T-helper 22 cell (primary cell): ENCODE results near the gene CLPTM1.
A peak's percentile ranks its signal among the peaks of the same experiment; 100 is the strongest.
"Not testable (repeated sequence)": the region's sequence is repeated elsewhere in the genome, so short reads cannot be mapped to it uniquely, and the experiment has no call there.

Source experiments
- DNase-seq: peaks from one replicate; pipeline ENCODE4 v3.0.0-alpha.2; 2020; ENCODE audit warnings: low read depth

The CLPTM1 gene

DNA sequence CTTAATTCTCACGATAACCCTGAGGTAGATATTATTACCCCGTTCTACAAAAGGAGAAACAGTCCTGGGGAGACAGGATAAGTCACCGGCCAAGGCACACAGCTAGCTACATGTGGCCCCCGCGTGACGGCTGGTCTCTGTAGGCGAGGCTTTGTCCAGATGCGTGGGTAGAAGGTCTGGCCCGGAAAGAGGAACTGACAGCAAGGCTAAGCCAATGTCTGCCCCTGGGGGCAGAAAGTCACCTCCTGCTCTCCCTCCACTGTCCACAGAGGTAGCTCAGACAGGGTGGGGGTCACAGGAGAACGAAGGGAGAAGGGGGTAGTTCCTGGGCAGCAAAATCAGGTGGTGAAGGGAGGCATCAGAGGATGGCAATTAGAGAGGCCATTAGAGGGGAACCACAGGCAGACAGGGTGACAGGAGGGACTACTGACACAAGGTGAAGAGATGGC, 11.4 kb upstream of the CLPTM1 start:
- no peak for DNase-seq

DNA sequence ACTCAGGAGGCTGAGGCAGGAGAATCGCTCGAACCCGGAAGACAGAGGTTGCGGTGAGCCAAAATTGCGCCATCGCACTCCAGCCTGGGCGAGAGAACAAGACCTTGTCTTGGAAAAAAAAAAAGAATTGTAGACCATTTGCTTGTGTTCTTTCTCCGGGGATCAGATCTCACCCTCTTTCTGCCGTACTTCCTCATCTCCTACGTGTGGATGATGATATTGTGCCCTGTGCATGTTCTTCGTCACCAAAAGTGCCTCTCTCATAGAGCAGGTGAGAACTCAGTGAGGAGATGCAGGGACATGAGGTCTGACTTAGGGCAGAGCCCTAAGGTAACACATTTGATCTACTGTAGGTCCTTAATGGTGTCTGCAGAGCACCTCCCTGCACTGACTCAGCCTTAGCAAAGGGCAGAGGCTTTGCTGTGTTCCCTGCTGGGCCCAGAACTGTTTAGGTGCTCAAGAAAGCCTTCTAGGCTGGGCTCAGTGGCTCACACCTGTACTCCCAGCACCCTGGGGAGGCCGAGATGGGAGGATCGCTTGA, 8.1 kb upstream of the CLPTM1 start:
- no peak for DNase-seq

DNA sequence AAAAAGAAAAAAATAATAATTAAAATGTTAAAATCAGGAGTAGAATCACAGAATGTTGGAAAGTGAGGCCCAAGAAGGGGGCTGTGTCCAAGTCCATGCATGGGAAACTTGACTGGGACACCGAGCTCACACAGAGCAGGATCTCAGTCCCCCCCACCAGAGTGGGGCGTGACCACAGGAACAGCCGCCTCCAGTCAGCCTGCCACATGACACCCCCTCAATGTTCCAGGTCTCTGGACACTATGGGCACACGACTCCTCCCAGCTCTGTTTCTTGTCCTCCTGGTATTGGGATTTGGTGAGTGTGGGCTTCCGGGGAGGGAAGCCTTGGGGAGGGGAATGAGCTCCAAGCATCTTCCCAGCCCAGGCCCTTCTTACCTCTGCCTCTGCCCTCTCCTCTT, 6.9 kb upstream of the CLPTM1 start:
- no peak for DNase-seq

DNA sequence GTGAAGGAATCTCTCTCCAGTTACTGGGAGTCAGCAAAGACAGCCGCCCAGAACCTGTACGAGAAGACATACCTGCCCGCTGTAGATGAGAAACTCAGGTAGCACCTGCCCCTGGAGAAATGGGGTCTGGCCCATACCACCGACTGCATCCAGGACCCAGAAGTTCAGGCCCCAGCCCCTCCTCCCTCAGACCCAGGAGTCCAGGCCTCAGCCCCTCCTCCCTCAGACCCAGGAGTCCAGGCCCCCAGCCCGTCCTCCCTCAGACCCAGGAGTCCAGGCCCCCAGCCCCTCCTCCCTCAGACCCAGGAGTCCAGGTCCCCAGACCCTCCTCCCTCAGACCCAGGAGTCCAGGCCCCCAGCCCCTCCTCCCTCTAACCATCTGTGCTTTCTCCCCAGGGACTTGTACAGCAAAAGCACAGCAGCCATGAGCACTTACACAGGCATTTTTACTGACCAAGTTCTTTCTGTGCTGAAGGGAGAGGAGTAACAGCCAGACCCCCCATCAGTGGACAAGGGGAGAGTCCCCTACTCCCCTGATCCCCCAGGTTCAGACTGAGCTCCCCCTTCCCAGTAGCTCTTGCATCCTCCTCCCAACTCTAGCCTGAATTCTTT, 6.3 kb upstream of the CLPTM1 start:
- no peak for DNase-seq

DNA sequence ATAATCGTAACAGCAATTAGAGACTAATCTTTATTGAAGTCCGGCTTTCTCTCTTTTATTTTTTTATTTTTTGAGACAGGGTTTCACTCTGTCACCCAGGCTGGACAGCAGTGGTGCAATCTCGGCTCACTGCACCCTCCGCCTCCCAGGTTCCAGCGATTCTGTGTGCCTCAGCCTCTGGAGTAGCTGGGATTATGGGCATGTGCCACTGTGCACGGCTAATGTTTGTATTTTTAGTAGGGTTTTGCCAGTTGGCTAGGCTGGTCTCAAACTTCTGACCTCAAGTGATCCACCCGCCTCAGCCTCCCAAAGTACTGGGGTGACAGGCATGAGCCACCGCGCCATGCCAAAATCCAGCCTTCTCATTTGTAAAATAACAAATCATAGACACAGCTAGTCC, 5.6 kb upstream of the CLPTM1 start:
- no peak for DNase-seq

DNA sequence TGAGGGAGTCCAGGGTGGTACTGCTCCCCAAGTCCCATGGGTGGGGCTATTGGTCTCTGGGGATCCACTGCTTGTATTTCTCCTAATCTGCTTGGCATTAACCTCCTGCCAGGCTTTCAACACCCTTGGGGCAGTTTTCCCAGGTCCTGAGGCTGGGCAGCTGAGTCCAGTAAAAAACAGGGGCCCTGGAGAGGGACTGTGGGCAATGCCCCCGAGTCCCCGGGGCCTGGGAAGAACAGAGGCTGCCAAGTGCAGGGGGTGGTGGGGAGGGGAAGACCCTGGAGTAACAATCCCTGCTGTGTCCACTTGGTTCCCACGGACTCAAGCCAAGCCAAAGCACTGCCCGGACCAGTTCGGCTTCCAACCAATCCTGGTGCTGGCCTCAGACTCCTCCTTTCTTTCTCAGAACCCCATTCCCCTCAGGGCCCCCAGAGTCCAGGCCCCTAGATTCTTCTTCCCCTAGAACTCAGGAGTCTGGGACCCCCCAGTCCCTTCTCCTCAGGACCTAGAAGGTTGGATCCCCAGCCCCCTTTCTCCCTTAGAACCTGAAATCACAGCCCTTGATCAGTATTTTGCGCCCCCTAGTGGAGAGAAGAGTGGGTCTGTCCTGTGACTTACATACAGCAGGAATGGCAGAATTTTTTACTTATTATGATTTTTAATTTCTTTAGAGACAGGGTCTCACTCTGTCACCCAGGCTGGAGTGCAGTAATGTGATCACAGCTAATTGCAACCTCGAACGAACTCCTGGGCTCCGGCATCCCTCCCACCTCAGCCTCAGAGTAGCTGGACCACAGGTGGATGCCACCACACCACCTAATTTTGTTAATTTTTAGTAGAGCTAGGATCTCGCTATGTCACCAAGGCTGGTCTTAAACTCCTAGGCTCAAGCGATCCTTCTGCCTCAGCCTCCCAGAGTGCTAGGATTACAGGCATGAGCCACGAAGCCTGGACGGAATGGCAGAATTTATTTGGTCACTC, 3.7 kb upstream of the CLPTM1 start:
- peak; percentile 41 for DNase-seq

DNA sequence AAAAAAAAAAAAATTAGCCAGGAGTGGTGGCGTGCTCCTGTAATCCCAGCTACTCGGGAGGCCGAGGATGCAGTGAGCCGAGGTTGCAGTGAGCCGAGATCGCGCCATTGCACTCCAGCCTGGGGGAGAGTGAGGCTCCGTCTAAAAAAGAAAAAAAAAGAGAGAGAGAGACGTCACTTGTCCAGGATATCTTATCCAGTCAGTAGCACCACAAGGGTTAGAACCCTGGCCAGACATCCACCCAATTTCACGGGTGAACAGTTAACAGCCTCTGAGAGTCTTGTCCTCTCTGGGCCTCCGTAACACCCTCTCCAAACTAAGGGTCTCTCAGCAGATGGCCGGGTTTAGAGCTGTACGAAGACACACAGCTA, 917 bp upstream of the CLPTM1 start:
- DNase-seq, result no peak

DNA sequence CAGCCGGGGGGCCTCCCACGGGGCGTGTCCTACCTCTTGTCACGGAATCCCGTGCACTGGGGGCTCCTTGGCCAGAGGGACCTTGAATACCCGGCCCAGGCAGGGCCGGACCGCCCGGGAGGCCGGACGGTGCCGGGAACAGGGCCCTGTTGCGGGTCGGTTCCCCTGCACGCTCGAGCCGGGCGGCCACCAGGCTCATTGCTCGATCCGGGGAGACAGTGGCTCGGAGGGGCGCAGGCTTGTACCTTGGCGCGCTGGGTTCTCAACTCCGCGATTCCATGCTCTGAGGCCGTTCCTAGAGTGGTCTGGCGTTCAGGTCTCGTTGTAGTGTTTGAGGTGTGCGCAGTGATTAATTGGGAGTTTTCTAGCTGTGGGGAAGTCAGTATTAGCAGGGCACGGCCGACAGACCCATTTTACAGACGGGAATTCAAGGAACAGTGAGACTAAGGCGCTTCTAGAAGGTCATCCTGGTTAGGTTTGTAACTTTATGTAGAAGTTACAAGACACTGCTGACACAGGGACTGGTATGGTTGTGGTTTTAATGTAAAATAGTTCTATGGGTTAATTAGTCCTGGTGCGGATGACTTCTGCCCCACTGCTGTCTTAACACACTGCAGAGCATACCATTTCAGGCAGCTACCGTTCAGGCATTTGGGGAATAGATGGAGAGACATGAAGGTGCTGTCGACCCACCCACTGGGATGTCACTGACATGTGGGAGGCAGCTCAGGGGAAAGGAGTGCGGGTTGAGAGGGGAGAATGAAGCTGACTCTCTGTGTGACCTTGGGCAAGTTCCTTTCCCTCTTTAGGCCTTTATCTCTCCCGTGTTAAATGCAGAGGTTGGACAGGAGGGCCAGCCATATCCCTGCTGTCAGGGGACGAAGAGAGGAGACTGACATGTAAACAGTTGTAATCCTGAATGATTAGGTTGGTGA, 592 bp downstream of the CLPTM1 start:
- DNase-seq, result no peak

DNA sequence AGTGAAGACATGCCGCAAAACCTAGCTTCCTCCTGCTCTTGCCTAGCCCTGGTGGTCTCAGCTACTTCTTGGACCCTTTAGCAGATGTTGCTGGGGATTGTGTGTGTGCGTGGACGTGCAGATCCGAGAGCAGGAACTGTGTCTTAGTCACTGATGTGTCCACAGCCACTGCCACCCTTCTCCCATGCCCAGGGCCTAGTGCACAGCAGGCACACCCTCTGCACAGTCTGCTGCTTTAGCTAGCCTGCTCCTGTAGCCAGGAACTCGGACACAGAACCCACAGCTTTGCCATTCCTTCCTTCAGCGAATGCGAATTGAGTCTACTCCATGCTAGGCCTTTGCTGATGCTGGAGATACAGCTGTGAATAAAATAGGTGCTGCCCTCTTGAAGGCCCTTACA, 2.3 kb downstream of the CLPTM1 start:
- no peak for DNase-seq

DNA sequence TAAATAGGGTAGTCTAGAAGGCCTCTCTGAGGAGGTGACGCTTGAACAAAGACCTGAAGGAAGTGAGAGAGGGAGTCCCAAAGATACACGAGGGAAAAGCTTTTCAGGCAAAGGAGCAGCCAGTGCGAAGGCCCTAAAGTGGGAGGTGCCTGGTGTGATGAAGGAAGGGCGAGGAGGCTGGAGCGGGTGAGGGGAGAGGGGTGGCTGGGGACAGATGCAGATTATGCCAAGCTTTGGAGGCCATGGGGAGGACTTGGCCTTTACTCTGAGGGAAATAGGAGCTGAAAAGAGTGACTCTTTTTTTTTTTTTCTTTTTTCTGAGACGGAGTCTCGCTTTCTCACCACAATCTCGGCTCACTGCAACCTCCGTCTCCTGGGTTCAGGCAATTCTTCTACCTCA, 2.9 kb downstream of the CLPTM1 start:
- no peak for DNase-seq

DNA sequence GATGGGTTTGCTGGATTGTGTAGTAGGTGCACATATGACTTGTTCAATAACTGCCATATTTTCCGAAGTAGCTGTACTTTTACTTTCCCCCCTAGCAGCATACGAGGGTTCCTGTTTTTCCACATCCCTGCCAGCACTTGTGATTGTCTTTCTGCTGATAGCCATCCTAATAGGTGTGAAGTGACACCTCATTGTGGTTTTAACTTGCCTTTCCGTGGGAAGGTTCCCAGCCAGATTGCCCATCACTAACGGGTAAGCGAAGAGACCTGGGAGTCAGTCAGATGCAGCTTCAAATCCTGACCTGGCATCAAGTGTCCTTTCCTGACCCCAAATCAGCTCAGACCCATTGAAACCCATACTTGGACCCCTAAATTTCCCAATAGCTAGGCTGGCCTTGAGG, 4.5 kb downstream of the CLPTM1 start:
- DNase-seq, result no peak

DNA sequence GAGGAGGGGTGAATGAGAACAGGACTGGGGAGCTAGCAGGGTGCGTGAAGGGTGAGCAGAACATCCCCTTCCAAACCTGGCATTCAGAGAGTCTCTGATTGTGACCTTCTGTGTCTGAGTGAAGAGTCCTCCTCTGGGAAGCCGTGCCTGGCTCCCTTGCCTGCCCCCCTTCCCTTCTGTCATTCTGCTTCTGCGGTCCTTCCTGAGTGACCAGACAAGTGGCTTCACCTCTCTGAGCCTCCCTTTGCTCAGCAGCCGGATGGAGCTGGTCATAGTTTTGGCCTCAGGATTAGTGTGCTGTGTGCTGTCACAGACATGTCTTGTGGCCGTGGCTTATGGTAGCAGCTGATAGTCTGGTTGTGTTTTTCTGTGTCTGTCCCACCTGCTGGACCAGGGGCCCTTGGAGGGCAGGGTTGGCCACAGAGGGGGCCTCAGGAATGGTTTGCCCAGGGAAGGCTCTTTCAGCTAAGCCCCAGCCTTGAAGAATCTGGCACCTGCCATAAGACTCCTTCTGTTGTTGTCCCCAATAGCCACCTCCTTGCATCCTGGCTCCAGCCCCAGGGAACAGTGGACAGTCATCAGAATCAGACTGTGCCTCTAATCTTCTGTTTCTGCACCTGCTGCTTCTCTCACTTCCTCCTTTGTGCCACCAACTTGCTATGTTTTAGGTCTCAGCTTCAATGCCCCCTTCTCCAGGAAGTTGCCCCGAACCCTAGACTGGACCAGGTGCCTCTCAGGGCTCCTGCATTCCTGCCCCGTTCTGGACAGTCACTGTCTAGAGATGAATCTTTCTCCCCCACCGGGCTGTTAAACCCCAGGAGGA, 5.9 kb downstream of the CLPTM1 start:
- no peak for DNase-seq

DNA sequence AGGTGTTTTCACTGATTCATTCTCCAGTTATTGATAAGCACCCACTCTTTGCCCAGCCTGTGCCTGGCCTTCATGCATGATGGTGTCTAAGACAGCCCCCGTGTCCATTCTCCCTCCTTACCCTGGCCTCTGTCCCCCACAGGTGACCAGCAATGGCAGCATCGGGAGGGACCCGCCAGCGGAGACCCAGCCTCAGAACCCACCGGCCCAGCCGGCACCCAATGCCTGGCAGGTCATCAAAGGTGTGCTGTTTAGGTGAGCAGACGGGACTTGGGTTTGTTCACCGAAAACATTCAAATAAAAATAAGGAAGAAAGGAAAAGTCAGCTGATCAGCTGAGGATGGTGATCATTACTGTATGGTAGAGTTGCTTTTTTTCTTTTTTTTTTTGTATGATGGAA, 6.6 kb downstream of the CLPTM1 start:
- DNase-seq, result no peak

DNA sequence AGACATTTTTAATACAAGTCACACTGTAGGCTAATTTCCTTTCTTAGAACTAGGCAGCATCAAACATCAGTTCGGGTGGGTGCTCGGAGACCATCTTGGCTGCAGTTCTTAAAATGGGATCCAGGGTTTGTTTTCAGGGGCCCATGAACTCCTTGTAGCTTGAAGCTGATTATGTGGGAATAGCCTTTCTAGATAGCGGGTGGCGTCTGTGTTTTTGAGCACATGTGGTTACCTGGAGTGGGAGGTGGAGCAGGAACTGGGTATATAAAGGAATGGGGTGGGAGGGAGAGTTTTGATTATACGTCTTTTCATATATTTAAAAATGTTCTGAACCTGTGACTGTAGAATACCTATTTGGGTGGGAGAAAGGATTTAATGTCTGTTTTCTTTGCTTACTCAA, 12.9 kb downstream of the CLPTM1 start:
- DNase-seq, result no peak

DNA sequence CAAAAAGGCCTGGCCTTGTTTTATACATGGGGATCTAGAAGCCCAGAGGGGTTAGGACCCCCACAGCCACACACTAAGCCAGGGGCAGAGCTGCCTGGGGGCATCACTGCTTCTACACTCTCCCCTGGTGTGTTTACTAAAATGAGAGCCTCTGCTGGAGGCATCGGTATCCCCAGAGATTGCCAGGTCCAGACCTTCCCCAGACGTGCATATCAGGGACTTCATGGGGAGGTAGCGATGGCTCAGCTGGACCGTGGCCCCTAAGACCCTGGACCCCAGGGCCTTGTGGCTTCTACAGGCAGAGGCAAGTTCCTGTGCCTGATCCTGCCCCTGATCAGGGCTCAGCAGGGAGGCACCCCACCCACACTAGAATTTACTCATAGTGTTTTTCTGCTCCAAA, 13.5 kb downstream of the CLPTM1 start:
- no peak for DNase-seq

DNA sequence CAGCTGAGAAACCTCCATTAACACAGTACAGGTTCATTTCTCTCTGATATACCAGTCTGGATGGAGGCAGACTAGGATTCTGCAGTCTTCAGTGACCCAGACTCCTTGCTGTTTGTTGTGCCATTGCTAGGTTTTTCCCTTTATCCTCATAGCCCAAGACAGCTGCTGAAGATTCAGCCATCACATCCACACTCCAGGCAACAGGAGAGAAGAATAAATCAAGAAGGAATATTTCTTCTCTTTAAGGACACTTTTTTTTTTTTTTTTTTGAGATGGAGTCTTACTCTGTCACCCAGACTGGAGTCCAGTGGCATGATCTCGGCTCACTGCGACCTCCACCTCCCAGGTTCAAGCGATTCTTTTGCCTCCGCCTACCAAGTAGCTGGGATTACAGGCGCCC, 14.3 kb downstream of the CLPTM1 start:
- DNase-seq, result no peak

DNA sequence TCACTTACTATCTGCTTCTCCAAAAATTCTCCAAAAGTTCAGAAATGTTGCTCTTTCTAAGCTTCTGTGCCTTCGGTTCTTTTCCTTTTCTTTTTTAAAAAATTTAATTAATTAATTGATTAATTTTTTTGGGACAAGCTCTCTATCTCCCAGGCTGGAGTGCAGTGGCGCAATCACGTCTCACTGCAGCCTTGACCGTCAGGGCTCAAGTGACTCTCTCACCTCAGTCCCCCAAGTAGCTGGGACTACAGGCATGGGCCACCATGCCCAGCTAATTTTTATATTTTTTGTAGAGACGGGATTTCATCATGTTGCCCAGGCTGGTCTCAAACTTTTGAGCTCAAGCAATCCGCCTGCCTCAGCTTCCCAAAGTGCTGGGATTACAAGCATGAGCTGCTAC, 16.3 kb downstream of the CLPTM1 start:
- not testable (repeated sequence) for DNase-seq

DNA sequence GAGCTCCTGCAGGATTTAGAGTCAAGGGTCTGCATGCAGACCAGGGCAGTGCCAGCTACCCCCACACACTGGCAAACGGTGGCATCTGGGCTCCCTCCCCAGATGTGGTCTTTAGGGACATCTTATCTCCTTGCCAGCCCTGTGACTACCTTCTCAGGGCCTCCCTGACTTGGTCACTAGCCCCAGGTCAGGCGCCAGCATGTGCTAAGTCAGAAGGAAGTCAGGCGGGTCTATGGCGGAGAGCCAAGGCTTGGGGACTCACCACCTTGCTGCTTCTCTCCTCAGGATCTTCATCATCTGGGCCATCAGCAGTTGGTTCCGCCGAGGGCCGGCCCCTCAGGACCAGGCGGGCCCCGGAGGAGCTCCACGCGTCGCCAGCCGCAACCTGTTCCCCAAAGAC, 17.6 kb downstream of the CLPTM1 start:
- no peak for DNase-seq

DNA sequence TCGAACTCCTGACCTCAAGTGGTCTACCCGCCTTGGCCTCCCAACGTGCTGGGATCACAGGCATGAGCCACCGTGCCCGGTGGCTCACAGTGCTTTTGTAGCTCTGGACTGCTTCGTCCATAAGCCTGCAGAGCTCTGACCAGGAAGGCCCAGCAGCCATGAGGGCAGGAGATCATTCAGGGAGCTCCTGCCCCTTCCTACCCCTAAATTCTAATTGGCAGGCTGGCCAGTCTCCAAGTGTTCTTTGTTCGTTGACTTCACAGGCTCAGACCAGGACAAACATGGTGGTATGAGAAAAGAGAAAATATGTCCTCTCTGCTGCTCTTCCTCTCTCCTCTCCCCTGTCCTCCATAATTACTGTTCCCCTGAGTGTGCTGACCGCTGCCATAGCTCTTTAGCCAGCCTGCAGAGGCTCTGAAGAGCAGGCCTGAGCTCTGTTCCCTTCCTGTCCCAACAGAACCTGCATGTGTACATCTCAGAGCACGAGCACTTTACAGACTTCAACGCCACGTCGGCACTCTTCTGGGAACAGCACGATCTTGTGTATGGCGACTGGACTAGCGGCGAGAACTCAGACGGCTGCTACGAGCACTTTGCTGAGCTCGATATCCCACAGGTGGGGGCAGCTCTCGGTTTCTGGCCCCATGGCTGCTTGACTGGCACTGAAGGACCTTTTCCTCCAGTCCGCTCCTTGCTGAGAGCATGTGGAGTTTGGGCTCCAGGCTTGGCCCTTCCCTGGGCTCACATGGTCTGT, 19.0 kb downstream of the CLPTM1 start:
- no peak for DNase-seq

DNA sequence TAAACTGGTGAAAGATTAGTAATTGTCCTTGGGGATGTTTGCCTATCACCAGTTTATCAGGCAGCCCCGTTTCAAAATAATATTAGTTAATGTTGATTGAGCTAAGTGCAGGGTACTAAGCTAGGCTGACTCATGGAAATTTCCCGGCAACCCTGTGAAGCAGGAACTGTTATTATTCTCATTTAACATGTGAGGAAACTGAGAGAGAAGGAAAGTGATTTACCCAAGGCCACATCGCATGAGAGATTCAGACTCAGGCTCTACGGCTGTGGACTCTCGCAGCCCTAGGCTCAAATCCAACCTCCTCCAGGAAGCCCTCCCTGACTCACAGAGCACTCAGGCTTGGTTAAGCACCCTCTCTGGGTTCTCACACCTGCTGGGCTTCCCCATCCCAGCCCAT, 19.7 kb downstream of the CLPTM1 start:
- DNase-seq, result no peak

DNA sequence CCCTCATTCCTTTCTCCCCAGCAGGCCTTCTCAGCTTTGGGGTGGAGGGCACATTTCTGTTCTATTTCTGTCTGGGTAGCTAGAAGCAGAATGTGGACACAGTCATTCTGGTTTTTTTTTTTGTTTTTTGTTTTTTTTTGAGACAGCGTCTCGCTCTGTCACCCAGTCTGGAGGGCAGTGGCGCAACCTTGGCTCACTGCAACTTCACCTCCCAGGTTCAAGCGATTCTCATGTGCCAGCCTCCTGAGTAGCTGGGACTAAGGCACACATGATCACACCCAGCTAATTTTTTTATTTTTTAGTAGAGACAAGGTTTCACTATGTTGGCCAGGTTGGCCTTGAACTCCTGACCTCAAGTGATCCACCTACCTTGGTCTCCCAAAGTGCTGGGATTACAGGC, 20.3 kb downstream of the CLPTM1 start:
- no peak for DNase-seq
